Measurements from ENCODE around the gene MERTK.

GRCh38 chr2:112073875-112074274, 175.5 kb downstream of the MERTK start:
- no peak for TF ChIP-seq POLR2A (IDR thresholded peaks at IDR 0.05)
- TF ChIP-seq CTCF (IDR thresholded peaks at IDR 0.05) = no peak
